HG02610 (cell line): ENCODE data around the gene SMIM10.
"Not testable (repeated sequence)": the region's sequence is repeated elsewhere in the genome, so short reads cannot be mapped to it uniquely, and the experiment has no call there.

Experiments
- ATAC-seq: cut with Tn5 transposase; IDR thresholded peaks from one replicate; pipeline ENCODE4 v1.9.1; 2021; ENCODE audit warnings: mild to moderate bottlenecking, moderate library complexity; ENCODE audit not compliant: unreplicated experiment

Gene SMIM10

DNA sequence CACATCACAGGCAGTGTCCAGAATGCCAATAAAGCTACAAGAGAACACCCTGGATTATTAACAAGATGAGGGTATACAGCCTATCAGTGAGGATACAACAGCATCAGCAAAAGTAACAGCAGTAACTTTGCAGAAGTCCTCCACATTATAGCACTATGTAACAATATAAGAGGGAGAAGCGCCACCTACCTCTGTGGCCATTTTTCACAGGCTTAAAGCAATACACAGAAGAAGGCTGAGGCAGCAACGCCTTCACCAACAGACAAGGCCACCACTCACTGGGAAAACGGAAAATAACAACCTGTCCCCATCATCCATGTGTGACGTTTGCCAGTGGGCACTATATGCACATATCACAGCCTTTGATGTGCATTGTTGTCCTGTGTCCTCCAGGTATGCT, 19.0 kb downstream of the SMIM10 start:
- no peak for ATAC-seq

DNA sequence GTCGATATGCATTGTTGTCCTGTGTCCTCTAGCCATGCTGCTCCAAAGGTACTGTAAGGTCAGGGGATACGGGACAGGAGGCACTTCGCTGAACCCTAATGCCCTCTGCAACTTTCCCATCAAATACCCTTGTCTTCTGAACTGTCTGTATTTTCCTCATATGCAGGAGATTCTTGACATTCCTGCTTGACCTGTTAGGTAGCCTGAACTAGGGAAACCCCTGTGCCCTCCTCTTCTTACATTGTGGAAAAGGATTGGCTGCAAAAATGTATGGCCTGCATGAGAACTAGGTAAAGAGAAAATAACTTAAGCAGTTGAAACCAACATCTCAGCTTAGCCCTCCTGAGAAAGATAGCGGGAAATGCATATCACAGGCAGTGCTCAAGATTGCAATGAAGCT, 20.1 kb downstream of the SMIM10 start:
- ATAC-seq: no peak

DNA sequence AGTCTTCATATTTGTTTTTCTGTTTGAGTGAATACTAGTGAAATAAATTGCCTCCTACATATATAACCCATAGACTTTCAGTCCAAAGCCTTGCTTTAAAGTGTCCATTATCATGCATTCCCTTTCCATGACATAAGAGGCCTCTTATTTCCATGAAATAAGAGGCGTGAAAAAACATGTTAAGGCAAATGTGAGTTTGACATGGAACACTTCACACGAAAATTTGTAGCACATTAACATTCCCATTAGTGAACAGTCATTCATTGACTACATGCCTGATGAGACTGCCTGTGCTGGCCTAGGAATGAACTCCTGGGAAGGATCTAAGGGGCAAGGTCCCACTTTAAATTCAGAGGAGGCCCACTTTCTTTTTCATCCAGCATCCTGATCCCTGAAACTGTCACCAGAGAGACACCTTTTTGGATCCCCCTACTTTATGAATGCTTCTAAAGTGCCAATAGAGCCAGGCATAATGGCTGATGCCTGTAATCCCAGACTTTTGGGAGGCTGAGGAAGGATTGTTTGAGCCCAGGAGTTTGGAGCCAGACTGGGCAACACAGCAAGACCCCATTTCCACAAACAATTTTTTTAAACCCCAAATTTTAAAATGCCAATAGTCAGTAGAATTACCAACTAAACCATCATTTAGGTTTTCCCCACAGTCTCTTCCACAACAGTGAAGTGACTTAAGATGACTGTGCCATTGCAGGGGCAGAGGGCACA, 24.9 kb downstream of the SMIM10 start:
- ATAC-seq: no peak

DNA sequence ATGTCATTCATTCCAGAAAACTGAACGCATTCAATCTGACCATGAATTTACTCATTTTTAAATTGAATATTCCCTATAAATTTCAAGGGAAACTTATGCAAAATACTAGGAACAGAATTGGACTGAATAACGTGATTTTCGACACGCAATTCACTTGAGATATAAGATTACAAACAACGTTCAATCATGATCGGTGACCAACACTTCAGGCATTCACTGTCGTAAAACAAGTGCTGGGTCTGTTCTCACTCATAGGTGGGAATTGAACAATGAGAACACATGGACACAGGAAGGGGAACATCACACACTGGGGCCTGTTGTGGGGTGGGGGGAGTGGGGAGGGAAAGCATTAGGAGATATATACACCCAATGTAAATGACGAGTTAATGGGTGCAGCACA, 29.1 kb downstream of the SMIM10 start:
- not testable (repeated sequence) for ATAC-seq

DNA sequence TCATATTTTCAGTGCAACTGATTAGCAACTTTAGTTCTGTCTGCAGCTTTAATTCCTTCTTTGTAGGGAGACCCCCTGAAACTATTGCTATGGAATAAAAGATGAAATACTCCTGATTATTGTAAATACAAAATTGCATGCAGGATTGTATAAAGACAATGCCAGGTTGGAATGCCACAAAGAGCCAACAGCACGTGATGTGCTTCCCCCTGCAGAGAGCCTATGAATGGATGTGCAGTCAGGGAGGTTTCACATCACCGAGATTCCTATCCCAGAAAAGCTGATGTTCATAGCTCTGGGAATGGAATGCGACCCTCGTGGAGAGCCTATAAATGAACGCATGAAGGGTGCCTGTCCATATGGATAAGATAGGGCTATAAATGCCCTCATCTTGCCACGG, 33.0 kb downstream of the SMIM10 start:
- ATAC-seq: not testable (repeated sequence)

DNA sequence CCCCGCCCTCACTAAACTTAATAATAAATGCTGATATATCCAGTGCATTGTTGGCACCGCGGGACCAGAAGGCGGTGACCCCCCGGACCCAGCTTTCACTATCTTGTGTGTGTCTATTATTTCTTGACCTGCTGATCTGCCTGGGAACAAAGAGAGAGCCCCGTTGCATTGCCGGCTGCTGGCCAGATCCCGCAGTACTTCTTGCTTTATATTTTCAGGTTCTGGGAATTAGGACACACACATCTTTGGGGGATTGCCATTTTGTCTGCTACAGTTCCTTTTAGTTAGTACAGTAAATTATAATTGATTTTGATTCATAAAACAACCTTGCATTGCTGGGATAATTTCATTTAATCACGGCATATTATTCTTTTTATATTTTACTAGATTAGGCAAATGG, 33.7 kb downstream of the SMIM10 start:
- ATAC-seq: no peak

DNA sequence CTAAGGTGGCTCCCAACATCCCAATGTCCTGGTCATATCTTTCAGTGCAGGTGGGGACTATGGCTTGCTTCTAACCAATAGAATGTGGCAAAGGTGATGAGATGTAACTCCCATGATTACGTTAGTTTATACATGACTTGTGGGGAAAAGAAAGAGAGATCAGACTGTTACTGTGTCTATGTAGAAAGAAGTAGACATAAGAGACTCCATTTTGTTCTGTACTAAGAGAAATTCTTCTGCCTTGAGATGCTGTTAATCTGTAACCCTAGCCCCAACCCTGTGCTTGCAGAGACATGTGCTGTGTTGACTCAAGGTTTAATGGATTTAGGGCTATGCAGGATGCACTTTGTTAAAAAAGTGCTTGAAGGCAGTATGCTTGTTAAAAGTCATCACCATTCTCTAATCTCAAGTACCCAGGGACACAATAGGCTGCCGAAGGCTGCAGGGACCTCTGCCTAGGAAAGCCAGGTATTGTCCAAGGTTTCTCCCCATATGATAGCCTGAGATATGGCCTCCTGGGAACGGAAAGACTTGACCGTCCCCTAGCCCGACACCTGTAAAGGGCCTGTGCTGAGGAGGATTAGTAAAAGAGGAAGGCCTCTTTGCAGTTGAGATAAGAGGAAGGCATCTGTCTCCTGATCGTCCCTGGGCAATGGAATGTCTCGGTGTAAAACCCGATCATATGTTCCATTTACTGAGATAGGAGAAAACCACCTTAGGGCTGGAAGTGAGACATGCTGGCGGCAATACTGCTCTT, 39.6 kb downstream of the SMIM10 start:
- not testable (repeated sequence) for ATAC-seq

DNA sequence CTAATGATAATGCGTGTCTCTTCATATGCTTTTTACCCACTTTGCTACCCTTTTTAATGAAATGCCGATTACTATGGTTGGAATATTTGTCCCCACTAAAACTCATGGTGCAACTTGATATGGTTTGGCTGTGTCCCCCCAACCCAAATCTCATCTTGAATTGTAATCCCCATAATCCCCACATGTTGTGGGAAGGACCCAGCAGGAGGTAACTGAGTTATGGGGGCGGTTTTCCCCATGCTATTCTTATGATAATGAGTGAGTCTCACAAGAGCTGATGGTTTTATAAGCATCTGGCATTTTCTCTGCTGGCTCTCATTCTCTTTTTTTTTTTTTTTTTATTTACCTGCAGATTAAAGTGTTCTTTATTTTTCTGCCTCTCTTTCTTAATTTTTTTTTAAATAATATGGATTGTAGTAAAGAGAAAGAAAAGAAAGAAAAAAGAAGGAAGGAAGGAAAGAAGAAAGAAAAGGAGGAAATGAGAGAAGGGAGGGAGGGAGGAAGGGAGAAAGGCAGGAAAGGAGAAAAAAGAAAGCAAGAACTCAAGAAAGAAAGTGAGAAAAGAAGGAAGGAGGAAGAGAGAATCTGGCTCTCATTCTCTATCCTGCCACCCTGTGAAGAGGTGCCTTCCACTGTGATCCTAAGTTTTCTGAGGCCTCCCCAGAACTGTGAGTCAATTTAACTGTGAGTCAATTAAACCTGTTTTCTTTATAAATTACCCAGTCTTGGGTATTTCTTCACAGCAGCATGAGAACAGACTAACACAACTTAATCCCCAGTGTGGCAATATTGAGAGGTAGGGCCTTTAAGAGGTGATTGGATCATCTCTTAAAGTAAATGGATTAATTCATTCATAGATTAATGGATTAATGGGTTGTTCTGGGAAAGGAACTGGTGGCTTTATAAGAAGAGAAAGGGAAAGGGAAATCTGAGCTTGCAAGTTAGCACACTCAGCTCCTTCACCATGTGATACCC, 50.6 kb downstream of the SMIM10 start:
- ATAC-seq: not testable (repeated sequence)
